Measurements from ENCODE around the gene IGSF11.

DNA sequence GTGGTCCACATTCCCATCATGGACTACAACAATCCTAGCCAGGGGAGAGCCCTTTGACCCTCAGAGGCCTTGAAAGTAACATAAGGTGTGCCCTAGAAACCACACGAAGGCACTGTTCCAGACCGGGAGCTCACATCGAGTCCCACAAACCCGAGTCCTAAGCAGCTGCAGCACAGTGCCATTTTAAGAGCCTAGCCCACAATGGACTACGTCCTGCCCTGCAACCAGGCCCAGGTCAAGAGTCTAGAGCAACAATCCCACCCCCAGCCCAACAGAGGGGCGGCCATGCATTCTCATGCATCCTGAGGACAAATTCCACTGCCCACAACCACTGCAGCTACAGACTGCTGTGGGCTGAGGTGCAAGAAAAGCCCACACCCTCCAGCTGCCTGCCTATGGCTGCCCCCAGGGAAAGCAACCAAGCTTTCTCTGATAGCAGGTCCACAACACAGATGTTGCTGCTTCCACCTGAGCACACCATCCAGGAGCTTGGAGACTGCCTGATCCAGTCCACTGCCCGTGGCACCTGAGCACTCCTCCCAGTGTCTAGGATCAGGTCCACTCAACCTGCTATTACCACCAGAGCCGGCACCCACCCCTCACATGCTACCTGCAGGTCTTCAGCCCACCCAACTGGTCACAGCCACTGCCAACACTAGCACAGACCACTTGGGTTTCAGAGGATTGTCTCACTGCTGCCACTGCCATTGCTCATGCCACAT, 56.8 kb downstream of the IGSF11 start:
- TF ChIP-seq, protein P1, sequence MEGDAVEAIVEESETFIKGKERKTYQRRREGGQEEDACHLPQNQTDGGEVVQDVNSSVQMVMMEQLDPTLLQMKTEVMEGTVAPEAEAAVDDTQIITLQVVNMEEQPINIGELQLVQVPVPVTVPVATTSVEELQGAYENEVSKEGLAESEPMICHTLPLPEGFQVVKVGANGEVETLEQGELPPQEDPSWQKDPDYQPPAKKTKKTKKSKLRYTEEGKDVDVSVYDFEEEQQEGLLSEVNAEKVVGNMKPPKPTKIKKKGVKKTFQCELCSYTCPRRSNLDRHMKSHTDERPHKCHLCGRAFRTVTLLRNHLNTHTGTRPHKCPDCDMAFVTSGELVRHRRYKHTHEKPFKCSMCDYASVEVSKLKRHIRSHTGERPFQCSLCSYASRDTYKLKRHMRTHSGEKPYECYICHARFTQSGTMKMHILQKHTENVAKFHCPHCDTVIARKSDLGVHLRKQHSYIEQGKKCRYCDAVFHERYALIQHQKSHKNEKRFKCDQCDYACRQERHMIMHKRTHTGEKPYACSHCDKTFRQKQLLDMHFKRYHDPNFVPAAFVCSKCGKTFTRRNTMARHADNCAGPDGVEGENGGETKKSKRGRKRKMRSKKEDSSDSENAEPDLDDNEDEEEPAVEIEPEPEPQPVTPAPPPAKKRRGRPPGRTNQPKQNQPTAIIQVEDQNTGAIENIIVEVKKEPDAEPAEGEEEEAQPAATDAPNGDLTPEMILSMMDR (IDR thresholded peaks at IDR 0.05) = no peak
- no peak for TF ChIP-seq POLR2A (IDR thresholded peaks at IDR 0.05)
